ENCODE measurements around the gene ELMO1.

Gene ELMO1

GRCh38 chr7:36827726-36828703 lies 620.6 kb downstream of the ELMO1 start:
- no peak overlapping the region for H3K4me3 ChIP-seq
- TF ChIP-seq, protein P1, sequence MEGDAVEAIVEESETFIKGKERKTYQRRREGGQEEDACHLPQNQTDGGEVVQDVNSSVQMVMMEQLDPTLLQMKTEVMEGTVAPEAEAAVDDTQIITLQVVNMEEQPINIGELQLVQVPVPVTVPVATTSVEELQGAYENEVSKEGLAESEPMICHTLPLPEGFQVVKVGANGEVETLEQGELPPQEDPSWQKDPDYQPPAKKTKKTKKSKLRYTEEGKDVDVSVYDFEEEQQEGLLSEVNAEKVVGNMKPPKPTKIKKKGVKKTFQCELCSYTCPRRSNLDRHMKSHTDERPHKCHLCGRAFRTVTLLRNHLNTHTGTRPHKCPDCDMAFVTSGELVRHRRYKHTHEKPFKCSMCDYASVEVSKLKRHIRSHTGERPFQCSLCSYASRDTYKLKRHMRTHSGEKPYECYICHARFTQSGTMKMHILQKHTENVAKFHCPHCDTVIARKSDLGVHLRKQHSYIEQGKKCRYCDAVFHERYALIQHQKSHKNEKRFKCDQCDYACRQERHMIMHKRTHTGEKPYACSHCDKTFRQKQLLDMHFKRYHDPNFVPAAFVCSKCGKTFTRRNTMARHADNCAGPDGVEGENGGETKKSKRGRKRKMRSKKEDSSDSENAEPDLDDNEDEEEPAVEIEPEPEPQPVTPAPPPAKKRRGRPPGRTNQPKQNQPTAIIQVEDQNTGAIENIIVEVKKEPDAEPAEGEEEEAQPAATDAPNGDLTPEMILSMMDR (IDR thresholded peaks at IDR 0.05), result no peak
- DNase-seq (ENCODE audit: low spot score), result no peak
- no peak overlapping the region for H3K27ac ChIP-seq

GRCh38 chr7:36825501-36825900 lies 623.2 kb downstream of the ELMO1 start:
- DNase-seq (ENCODE audit: low spot score), result no peak

DNA sequence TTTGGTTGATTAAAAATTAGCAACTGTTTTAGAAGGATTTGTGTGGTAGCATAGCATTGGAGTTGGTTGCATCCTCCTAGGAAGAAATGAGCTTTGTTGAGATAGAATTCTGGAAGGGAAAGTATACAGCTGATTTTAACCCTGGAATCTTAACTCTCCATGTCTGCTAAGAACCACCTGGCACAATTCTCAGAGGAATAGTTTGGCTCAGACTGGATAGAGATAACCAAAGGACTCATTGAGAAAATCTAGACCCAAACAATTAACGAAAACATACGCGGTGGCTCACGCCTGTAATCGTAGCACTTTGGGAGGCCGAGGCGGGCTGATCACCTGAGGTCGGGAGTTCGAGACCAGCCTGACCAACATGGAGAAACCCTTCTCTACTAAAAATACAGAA lies 625.3 kb downstream of the ELMO1 start:
- TF ChIP-seq, protein P1 (IDR thresholded peaks at IDR 0.05), result no peak
- H3K27ac ChIP-seq, result no peak overlapping the region
- no peak overlapping the region for H3K4me3 ChIP-seq
- no peak for DNase-seq (ENCODE audit: low spot score)

More at GRCh38 chr7:36825501-36825900, 623.2 kb downstream of the ELMO1 start:
- TF ChIP-seq, protein P1 (IDR thresholded peaks at IDR 0.05), result no peak
- Histone ChIP-seq H3K4me3 (no peak overlapping the region), H3K27ac (no peak overlapping the region)

GRCh38 chr7:36821617-36822016 lies 627.0 kb downstream of the ELMO1 start:
- Histone ChIP-seq H3K27ac (no peak overlapping the region), H3K4me3 (no peak overlapping the region)
- TF ChIP-seq, protein P1 (IDR thresholded peaks at IDR 0.05), result no peak
- no peak for DNase-seq (ENCODE audit: low spot score)

GRCh38 chr7:36820527-36821170 lies 628.0 kb downstream of the ELMO1 start:
- TF ChIP-seq, protein P1 (IDR thresholded peaks at IDR 0.05), result no peak
- H3K4me3 ChIP-seq, result no peak overlapping the region
- H3K27ac ChIP-seq, result no peak overlapping the region

GRCh38 chr7:36819639-36820038 lies 629.0 kb downstream of the ELMO1 start:
- Histone ChIP-seq H3K27ac (no peak overlapping the region), H3K4me3 (no peak overlapping the region)
- TF ChIP-seq, protein P1 (IDR thresholded peaks at IDR 0.05), result no peak
- DNase-seq (ENCODE audit: low spot score), result no peak

More at GRCh38 chr7:36820527-36821170, 628.0 kb downstream of the ELMO1 start:
- DNase-seq (ENCODE audit: low spot score), result no peak
